ENCODE results near the gene DQX1.
A peak's percentile ranks its signal among the peaks of the same experiment; 100 is the strongest.

DQX1 gene

GRCh38 chr2:74528600-74529356, 2.7 kb upstream of the DQX1 start:
- peak; percentile 0; the same call in 2 of the 3 replicates for ATAC-seq
- no peak for TF ChIP-seq POU6F1 (CRISPR knock-in tag; IDR thresholded peaks at IDR 0.05; ENCODE audit: borderline replicate concordance, low read depth)
- TF ChIP-seq ZFP30 (CRISPR knock-in tag; IDR thresholded peaks at IDR 0.05) = no peak

- no peak for ATAC-seq
Measured at GRCh38 chr2:74527741-74528140, 1.7 kb upstream of the DQX1 start.

GRCh38 chr2:74526649-74527230, 709 bp upstream of the DQX1 start:
- no peak for ATAC-seq
- TF ChIP-seq ZC3H10 (CRISPR knock-in tag; IDR thresholded peaks at IDR 0.05) (no peak), ZFP30 (CRISPR knock-in tag; IDR thresholded peaks at IDR 0.05) (no peak), TSHZ2 (CRISPR knock-in tag; IDR thresholded peaks at IDR 0.05) (no peak), ARNTL (CRISPR knock-in tag; IDR thresholded peaks at IDR 0.05; ENCODE audit: borderline replicate concordance, low read depth) (no peak), BACH2 (CRISPR knock-in tag; IDR thresholded peaks at IDR 0.05; ENCODE audit: borderline replicate concordance) (no peak), TOX (CRISPR knock-in tag; IDR thresholded peaks at IDR 0.05; ENCODE audit: borderline replicate concordance) (no peak), PATZ1 (CRISPR knock-in tag; IDR thresholded peaks at IDR 0.05; ENCODE audit: borderline replicate concordance) (no peak)

More at GRCh38 chr2:74527741-74528140, 1.7 kb upstream of the DQX1 start:
- TF ChIP-seq ARNTL (CRISPR knock-in tag; IDR thresholded peaks at IDR 0.05; ENCODE audit: borderline replicate concordance, low read depth) (no peak), PPARA (CRISPR knock-in tag; IDR thresholded peaks at IDR 0.05; ENCODE audit: borderline replicate concordance) (no peak), ZNF565 (CRISPR knock-in tag; conservative IDR thresholded peaks at IDR 0.05; ENCODE audit: low read depth) (no peak), POU6F1 (CRISPR knock-in tag; IDR thresholded peaks at IDR 0.05; ENCODE audit: borderline replicate concordance, low read depth) (no peak), ZFP3 (CRISPR knock-in tag; IDR thresholded peaks at IDR 0.05) (no peak), CSRNP3 (CRISPR knock-in tag; IDR thresholded peaks at IDR 0.05) (no peak), BACH2 (CRISPR knock-in tag; IDR thresholded peaks at IDR 0.05; ENCODE audit: borderline replicate concordance) (no peak), SNAI2 (CRISPR knock-in tag; IDR thresholded peaks at IDR 0.05) (no peak), GLIS3 (CRISPR knock-in tag; IDR thresholded peaks at IDR 0.05) (no peak), ZNF70 (CRISPR knock-in tag; IDR thresholded peaks at IDR 0.05) (no peak), CREB5 (CRISPR knock-in tag; IDR thresholded peaks at IDR 0.05; ENCODE audit: low read depth) (no peak), ESRRG (CRISPR knock-in tag; IDR thresholded peaks at IDR 0.05) (no peak), ZC3H10 (CRISPR knock-in tag; IDR thresholded peaks at IDR 0.05) (no peak), ZNF8 (CRISPR knock-in tag; IDR thresholded peaks at IDR 0.05) (no peak), CSDC2 (CRISPR knock-in tag; IDR thresholded peaks at IDR 0.05) (no peak), RARB (CRISPR knock-in tag; IDR thresholded peaks at IDR 0.05) (no peak), PATZ1 (CRISPR knock-in tag; IDR thresholded peaks at IDR 0.05; ENCODE audit: borderline replicate concordance) (no peak)

Data from SK-N-SH treated with all-trans-retinoic acid at 6 μM for 48 hours (cell line).